Gastrocnemius medialis (tissue), 4 donors: ENCODE data around the gene GNGT2.

ENCODE experiments used
- POLR2A ChIP-seq, 2 donors: fragments of 450-650 bp; IDR thresholded peaks; one replicate each; pipeline ENCODE4 v1.6.1; 2017; ENCODE audit warnings: antibody characterized with exemption in 2 of 2, mild to moderate bottlenecking in 2 of 2, moderate library complexity in 2 of 2
- TF ChIP-seq, protein P1 (sequence below), 5 experiments: fragments of 450-650 bp in 3 of 5; fragments of 200-600 bp in 2 of 5; sonication (generic) in 2 of 5; IDR thresholded peaks in 4 of 5; conservative IDR thresholded peaks in 1 of 5; 1 replicate in 4 of 5; 2 replicates in 1 of 5; pipeline ENCODE4 v1.5.1; 2016 to 2019; ENCODE audit warnings: antibody characterized with exemption in 5 of 5, mild to moderate bottlenecking in 3 of 5, moderate library complexity in 3 of 5

GRCh38 chr17:49170216-49170615 lies 40.2 kb downstream of the GNGT2 start:
- TF ChIP-seq, protein P1, sequence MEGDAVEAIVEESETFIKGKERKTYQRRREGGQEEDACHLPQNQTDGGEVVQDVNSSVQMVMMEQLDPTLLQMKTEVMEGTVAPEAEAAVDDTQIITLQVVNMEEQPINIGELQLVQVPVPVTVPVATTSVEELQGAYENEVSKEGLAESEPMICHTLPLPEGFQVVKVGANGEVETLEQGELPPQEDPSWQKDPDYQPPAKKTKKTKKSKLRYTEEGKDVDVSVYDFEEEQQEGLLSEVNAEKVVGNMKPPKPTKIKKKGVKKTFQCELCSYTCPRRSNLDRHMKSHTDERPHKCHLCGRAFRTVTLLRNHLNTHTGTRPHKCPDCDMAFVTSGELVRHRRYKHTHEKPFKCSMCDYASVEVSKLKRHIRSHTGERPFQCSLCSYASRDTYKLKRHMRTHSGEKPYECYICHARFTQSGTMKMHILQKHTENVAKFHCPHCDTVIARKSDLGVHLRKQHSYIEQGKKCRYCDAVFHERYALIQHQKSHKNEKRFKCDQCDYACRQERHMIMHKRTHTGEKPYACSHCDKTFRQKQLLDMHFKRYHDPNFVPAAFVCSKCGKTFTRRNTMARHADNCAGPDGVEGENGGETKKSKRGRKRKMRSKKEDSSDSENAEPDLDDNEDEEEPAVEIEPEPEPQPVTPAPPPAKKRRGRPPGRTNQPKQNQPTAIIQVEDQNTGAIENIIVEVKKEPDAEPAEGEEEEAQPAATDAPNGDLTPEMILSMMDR (IDR thresholded peaks at IDR 0.05 in 4 of 5, conservative IDR thresholded peaks at IDR 0.05 in 1 of 5) = no peak
- TF ChIP-seq POLR2A (IDR thresholded peaks at IDR 0.05) = no peak
